Ammon's horn (tissue), 1 donor: ENCODE results near the gene UVSSA.
"Not testable (repeated sequence)": the region's sequence is repeated elsewhere in the genome, so short reads cannot be mapped to it uniquely, and the experiment has no call there.

ENCODE experiments used
- DNase-seq: peaks from one replicate; pipeline ENCODE4 v3.0.0-alpha.2; 2016; ENCODE audit warnings: low spot score

Gene UVSSA

GRCh38 chr4:1443688-1444172, 96.7 kb downstream of the UVSSA start:
- not testable (repeated sequence) for DNase-seq
